HG03571 (cell line): ENCODE data around the gene CYLD.

Experiments
- ATAC-seq: cut with Tn5 transposase; IDR thresholded peaks from one replicate; pipeline ENCODE4 v1.9.1; 2021; ENCODE audit not compliant: unreplicated experiment

Gene CYLD

DNA sequence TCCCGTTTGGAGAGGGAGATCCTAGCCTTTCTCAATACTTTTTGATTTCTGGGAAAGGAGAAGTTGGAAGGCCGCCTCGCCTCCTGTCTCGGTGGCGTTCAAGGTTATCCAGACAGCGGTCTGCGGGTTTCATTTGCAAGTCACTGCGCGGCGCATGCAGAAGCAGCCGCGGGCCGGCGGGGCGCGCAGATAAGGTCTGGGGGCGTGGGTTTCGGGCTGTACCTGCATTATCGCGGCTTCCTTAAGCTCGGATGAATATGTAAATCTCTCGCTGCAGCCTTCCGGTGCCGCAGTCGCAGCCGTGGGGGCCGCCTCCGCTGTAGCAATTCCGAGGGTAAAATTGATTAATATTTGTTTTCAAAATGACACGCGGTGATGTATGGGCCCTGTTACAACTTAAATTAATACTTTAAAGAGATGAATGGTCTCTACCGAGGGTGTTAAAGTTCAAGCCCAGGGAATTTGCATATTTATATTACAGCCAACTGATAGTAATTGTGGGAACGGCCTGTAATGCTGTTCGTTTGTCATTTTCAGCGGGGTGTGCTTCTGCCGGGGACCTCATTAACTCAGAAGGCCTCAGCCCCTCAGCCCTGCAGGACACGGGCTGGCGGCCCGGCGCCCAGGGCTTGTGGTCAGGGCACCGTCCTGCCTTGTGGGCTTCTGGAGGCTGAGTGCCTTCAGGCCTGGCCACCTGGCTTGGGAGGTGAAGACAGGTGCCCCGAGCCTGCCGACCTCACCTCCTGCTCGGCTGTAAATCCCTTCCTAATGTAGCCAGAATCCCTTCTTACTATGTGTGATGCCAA, 99.4 kb downstream of the CYLD start:
- ATAC-seq = no peak

DNA sequence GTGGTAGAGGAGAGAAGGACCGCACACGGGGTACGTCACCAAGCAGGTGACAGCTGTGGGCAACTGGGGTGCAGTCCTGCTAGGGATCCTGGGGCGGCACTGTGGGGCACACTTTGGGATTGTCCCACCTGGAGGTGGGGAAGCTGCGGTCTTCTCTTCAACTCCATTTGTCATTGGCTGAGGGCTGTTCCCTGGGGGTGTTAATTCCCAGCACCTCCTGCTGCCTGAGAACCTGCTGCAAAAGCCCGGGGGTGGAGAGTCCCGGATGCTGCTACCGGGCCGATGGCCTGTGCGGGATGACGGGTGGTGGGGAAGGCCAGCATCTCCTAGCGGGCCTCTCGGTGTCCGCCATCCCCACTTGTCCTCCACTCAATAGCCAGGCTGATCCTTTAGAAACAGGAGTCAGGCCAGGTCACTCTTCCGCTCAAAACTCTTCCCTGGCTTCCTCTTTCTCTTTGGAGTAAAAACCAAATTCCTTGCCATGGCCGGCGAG, 100.2 kb downstream of the CYLD start:
- no peak for ATAC-seq

DNA sequence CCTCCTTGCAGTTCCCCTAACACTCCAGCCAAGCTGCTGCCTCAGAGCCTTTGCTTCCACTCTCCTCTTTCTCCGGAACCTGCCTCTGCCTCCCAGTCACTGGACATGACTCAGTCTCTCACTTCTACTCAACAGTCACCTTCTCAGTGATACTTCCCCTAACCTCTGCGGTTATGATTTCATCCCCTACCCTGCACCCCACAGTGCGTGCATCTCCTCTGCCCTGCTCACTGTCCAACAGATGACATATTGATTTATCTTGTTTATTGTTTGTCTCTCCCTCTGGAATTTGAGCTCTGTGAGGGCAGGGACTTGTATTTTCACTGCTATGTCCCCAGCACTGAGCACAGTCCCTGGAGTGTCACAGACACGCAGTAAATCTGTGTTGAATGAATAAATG, 100.7 kb downstream of the CYLD start:
- no peak for ATAC-seq

DNA sequence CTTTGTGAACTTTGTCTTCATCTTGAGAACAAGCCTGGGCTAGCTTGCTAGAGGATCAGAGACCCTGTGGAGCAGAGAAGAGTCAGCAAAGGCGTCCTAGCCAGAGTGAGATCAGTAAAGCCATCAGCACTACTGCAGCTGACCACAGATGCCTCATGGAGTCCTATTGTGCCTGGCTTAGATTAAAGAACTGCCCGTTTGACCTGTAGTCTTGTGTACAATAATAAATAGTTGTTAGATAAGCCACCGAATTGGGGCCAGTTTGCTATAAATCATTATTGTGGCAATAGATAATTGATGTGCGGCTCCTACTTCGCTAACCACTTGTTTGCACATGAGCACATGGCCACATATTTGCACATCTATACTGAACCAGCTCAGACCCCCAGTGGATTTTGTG, 103.0 kb downstream of the CYLD start:
- ATAC-seq = no peak

DNA sequence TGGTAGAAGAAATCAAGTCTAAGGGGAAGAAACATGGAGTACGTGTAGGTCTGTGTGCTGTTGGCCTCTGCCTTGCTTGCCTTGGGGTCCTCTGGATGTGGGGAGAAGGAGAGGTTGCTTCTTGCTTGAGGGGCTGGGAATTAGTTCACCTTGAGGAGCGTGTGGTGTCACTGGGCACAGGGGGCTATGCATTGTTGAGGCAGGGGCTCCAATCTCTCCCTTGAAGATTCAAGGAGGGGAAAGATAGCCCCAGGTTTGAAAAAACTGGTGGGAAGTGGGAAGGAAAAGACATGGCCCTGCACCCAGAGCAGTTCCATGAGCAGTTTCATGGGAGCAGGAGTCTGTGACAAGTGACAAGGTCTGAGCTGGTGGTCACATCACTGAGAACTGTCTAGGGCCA, 103.4 kb downstream of the CYLD start:
- no peak for ATAC-seq

DNA sequence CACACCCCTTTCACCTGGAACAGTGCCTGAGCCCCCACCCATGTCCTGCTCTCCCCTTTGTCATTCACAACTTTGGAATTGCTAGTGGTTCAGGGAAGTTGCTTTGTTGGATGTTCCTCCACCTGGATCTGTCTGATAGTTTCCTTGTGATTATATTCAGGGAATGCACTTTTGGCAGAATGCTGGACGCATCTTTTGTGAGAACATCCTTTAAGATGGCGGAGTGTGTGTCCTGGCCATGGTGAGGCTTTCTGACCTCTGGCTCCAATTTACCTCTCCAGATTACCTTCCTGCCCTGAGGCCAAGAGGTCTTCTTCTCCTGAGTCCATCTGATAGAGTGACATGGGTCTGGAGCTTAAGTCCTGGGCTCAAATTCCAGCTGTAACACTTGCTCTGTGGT, 104.6 kb downstream of the CYLD start:
- ATAC-seq = no peak

DNA sequence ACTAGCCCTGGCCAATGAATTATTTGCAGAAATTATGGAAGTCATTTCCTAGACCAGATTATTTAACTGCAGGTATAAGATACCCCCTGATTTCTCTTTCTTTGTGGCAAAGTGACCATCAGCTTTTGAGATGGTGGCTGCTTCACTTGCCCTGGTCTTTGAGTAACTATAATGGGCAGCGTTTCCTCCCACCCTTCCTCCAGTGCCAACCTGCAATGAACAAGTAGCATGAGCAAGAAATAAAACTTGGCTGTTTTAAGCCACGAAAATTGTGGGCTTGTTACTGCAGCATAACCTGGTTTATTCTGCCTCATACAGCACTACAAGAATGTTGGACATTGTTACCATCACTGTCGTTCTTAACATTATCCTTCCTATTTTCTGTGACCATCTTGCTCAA, 105.3 kb downstream of the CYLD start:
- ATAC-seq = no peak

DNA sequence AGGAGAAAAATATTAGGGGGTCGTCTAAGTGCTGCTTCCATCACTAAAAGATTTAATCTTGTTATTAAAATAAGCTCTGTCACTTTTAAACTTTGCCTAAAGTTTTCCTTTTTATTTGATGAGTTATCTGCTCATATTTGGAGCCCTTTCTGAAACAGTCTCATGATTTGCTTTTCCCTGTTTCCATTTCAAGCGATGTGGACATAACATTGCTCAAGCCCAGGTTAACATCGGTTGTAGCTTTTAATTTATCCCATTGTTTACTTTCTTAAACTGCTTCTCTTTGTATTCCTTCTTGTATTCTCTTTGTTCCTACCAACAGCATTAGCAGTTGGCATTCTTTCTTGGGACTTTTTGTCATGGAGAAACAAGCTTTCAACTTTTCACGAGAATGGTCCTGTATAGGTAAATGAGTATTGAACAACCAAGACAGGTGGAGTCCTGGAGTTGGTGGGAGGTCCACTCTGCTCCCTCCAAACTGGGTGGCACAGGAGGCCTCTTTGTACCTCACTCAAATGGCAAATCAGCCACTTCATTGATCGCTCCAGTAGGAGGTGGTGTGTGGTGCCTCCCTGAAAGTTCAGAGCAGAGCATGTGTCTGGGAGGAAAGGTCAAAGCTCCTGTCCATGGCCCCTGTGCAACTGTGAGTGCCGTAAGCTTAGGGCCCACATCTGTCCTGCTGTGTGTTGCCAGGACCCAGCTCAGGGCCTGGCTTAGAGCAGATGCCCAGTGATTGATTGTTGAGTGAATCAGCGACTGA, 107.0 kb downstream of the CYLD start:
- no peak for ATAC-seq
